ENCODE data around the gene HSD17B3. TPM values are rescaled to one million over a fixed set of nuclear protein-coding genes. Genes with fewer than 3 reads are reported as not detected.

Gene HSD17B3
- total and polyA plus RNA-seq, 8 donors: 0.55 to 4.6 (median 2.0) TPM; not detected in 4

- Histone ChIP-seq H3K4me1 (peaks cover 17 to 35% (median 30%) of the 10 kb centered on the region in 4 donors), H3K4me3 (no peak overlapping the region), H3K27me3 (peaks cover 0 to 11% (median 9%) of the 10 kb centered on the region in 3 donors), H3K36me3 (no peaks in the 10 kb centered on the region), H3K9me3 (peaks cover 0 to 7% (median 0%) of the 10 kb centered on the region in 4 donors), H3K27ac (no peak overlapping the region)
- no peak for DNase-seq
- WGBS, 5 donors: 90 to 98% (median 94%) methylated on average over 2 of the region's 2 CpGs
- intact Hi-C loops (cut with DNase I; ENCODE audit: low total_unique reads): no loop called here
- TF ChIP-seq POLR2AphosphoS5 (IDR thresholded peaks at IDR 0.05): no peak
- TF ChIP-seq POLR2A (IDR thresholded peaks at IDR 0.05): no peak
- TF ChIP-seq EP300 (IDR thresholded peaks at IDR 0.05): no peak
- TF ChIP-seq CTCF (IDR thresholded peaks at IDR 0.05): peak in 1 of 7 experiments; percentile 4
Observed at GRCh38 chr9:96219900-96220257, 82.1 kb downstream of the HSD17B3 start.

DNA sequence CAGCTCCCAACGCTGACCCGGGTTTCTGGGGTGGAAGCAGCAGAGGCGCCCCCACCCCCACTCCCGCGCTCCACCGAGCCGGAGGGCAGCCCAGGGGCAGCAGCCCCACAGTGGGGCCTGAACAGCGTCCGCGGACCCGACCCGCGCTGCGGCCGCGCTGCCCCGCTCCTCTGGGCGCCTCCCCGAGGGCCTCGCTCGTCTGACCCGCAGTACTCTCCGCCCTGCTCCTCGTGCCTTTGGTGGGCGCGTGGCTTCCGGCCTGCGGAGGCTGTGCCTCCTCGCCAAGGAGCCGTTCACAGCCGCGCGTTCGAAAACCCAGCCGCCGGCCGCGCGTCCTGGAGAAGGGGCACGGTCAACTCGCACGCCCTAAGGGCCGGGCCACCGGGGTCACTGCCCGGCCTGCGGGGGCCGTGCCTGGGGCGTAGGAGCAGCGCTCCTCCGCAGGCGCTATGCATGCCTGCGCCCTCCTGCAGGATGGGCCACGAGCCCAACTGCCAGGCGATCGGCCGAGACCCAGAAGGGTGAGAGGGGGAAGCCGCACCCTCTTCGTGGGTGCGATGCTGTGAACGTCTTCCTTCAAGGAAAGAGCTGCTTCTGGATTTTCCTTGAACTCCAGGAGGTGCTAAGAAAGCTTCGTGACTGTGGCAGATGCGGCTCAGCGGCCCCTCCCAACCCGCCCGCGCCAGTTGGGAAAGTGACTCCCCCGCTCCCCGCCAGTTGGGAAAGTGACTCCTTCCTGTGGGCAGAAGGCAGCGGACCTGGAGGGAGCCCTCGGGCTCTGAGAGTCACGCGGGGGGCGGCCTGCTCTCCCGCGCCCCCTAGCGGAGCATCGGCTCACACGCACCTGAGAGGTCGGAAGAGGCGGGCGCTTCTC, 82.7 kb downstream of the HSD17B3 start:
- intact Hi-C loops (cut with DNase I; ENCODE audit: low total_unique reads): no loop called here
- H3K27me3 ChIP-seq: peaks cover 0 to 11% (median 9%) of the 10 kb centered on the region in 3 donors
- WGBS, 5 donors: 38 to 75% (median 43%) methylated on average over 25 to 81 of the region's 81 CpGs

GRCh38 chr9:96217754-96218693, 84.0 kb downstream of the HSD17B3 start:
- peak overlapping the region; percentile 77 to 91 (median 88) for H3K27ac ChIP-seq
- H3K9me3 ChIP-seq: no peaks in the 10 kb centered on the region
- TF ChIP-seq POLR2AphosphoS5 (IDR thresholded peaks at IDR 0.05) (peak in 2 of 3 donors; percentile 4 to 58), POLR2A (IDR thresholded peaks at IDR 0.05) (no peak), CTCF (IDR thresholded peaks at IDR 0.05) (peak in 5 of 7 experiments; percentile 79 to 98 (median 97)), EP300 (IDR thresholded peaks at IDR 0.05) (no peak)
- no peaks in the 10 kb centered on the region for H3K36me3 ChIP-seq
- peaks cover 17 to 35% (median 30%) of the 10 kb centered on the region in 4 donors for H3K4me1 ChIP-seq
- H3K4me3 ChIP-seq: peak overlapping the region; percentile 11 to 41 (median 36)
- intact Hi-C loops (cut with DNase I; ENCODE audit: low total_unique reads): no loop called here
- DNase-seq: peak; percentile 83 to 94
- H3K27me3 ChIP-seq: peaks cover 0 to 11% (median 9%) of the 10 kb centered on the region in 3 donors
- WGBS, 5 donors: 2 to 3% (median 2%) methylated on average over 31 to 43 of the region's 43 CpGs

More for the DNA sequence above, 82.7 kb downstream of the HSD17B3 start:
- H3K36me3 ChIP-seq: no peaks in the 10 kb centered on the region
- peaks cover 0 to 3% (median 0%) of the 10 kb centered on the region in 4 donors for H3K9me3 ChIP-seq
- peak overlapping the region; percentile 0 to 35 (median 21) for H3K4me3 ChIP-seq
- peak; percentile 36 to 79 for DNase-seq
- H3K4me1 ChIP-seq: peaks cover 17 to 35% (median 30%) of the 10 kb centered on the region in 4 donors
- peak overlapping the region in 1 of 5 donors; percentile 77 for H3K27ac ChIP-seq
- TF ChIP-seq POLR2AphosphoS5 (IDR thresholded peaks at IDR 0.05): no peak
- no peak for TF ChIP-seq EP300 (IDR thresholded peaks at IDR 0.05)
- TF ChIP-seq POLR2A (IDR thresholded peaks at IDR 0.05): no peak
- TF ChIP-seq CTCF (IDR thresholded peaks at IDR 0.05): peak in 5 of 7 experiments; percentile 14 to 70 (median 61)

DNA sequence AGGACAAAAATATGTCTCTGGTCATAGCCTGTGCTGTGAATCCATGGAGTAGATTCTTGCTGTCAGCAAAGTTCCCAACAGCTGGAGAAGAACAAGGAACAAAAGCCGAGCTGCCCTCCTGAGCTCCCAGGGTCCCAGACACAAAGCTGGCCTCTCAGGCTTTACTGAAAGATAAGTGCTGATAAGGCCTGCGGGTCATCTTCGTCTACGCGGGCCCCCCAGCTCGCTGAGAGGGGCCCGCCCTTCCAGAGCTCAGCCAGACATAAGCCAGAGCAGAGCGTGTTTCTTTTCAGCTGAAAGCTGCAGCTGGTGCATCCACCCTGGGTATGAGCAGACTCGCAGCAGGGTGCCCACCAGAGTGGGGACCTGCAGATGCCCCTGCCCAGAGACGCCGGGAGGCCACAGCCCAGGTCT, 84.7 kb downstream of the HSD17B3 start:
- peak in 1 of 2 donors; percentile 76 for DNase-seq
- peak overlapping the region; percentile 77 to 89 (median 84) for H3K27ac ChIP-seq
- 18 to 33% (median 25%) methylated on average over 6 to 11 of the region's 11 CpGs for WGBS, 5 donors
- H3K27me3 ChIP-seq: peaks cover 0 to 11% (median 9%) of the 10 kb centered on the region in 3 donors
- intact Hi-C loops (cut with DNase I; ENCODE audit: low total_unique reads): no loop called here
- TF ChIP-seq POLR2A (IDR thresholded peaks at IDR 0.05): no peak
- TF ChIP-seq POLR2AphosphoS5 (IDR thresholded peaks at IDR 0.05): no peak
- no peak for TF ChIP-seq CTCF (IDR thresholded peaks at IDR 0.05)
- TF ChIP-seq EP300 (IDR thresholded peaks at IDR 0.05): no peak
- H3K36me3 ChIP-seq: no peaks in the 10 kb centered on the region
- H3K9me3 ChIP-seq: no peaks in the 10 kb centered on the region
- peak overlapping the region in 1 of 4 donors; percentile 41 for H3K4me3 ChIP-seq
- H3K4me1 ChIP-seq: peaks cover 17 to 35% (median 30%) of the 10 kb centered on the region in 4 donors
